ENCODE measurements around the gene SLC37A4.
"Not testable (repeated sequence)": the region's sequence is repeated elsewhere in the genome, so short reads cannot be mapped to it uniquely, and the experiment has no call there.

Gene SLC37A4

DNA sequence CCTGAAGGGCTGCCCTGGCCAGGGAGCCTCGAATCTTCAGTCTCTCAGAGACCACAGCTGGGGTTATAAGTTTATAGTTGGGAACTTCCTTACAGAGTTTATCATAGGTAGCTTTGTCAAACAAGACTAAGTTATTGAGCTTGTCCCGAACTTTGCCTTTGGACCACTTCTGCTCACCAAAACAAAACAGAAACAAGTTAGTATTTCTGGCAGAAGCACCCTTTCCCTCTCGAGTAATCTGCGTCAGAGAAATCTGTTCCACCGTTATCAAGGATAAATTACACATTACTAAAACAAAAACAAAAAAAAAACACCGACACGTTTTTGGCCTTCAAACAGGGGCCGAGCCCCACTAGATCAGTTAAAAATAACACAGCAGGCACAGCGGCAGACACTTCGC lies 13.3 kb downstream of the SLC37A4 start:
- DNase-seq (ENCODE audit: low spot score): not testable (repeated sequence)

DNA sequence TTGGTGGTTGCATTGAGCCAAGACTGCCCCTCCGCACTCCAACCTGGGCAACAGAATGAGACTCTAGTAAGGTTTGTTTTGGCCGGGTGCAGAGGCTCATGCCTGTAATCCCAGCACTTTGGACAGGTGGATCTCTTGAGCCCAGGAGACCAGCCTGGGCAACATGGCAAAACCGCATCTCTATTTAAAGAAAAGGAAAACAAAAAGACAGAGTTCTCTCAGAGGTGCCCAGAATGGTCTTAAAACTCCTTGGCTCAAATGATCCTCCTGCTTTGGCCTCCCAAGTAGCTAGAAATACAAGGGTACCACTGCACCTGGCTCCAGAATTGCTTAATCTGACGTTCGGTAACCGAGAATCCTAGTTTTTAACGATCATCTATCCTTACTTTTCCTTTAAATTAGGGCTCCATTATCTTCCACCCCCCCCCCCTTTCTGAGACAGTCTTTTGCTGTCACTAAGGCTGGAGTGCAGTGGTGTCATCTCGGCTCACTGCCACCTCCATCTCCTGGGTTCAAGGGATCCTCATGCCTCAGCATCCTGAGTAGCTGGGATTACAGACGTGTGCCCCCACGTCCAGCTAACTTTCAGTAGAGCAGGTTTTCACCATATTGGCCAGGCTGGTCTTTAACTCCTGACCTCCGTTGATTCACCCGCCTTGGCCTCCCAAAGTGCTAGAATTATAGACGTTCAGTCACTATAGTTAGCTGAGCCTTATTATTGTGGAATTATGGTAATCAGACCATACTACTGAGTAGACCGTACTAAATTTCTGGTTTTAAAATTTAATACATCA lies 14.3 kb downstream of the SLC37A4 start:
- no peak for DNase-seq (ENCODE audit: low spot score)

DNA sequence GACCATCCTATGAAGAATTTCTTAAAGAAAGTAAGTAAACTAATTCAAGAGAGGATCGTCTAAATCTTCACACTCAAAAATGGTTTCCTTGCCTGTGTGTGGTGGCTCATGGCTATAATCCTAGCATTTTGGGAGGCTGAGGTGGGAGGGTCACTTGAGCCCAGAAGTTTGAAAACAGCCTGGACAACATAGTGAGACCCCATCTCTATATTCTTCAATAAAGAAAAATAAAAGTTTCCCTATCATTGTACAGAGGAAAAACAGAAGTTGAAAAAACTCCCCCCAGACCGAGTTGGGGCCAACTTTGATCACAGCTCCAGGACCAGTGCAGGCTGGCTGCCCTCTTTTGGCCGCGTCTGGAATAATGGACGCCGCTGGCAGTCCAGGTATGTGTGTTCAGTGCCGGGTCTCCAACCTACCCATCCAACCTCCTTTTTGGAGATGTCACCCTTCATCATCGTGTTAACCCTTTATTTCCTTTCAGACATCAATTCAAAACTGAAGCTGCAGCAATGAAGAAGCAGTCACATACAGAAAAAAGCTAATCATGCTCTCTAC lies 15.5 kb downstream of the SLC37A4 start:
- no peak for DNase-seq (ENCODE audit: low spot score)

DNA sequence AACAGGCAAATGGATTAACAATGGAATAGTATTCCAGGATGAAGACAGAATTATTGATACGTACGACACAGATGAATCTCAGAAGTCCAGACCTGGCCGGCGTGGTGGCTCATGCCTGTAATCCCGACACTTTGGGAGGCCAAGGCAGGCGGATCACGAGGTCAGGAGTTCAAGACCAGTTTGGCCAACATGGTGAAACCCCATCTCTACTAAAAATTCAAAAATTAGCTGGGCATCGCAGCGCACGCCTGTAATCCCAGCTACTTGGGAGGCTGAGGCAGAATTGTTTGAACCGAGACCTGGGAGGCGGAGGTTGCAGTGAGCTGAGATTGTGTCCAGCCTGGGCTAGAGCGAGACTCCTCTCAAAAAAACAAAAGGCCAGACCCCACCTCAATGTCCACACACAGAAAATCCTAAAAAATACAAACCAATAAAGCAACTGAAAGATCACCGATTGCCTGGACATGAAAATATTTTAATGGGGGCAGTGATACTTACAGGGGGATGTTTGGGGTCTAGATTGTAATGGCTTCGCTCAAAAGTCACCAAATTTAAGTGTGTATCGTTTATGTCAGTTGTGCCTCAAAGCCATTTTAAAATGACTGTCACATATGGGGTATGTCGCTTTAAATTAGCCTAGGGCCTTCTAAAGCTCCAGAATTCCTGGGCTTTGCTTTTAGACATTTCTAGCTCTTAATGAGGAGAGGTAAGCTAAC lies 16.3 kb downstream of the SLC37A4 start:
- no peak for DNase-seq (ENCODE audit: low spot score)

DNA sequence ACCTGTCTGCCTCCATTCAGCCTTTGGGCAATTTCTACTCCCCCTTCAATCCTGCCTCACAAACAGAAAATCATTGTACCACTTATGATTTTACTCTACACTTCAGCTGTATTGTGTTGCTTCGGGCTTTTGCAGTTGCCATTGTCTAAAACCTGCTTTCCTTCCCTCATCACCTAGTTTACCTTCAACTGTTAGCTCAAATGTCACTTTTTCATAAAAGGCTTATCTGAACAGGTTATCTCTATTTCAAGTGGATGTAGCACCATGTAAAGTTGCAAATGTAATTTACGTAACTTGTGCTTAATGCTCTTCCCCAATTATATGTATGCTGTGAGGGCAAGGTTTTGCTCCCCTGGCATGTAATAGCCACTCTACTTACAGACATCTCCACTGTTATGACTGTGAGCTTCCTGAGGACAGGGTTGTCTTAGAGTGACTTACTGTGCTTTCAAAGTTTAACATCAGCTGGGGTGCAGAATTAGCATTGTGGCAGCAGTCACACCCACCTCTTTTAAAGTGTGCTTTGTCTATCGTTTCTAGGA lies 18.0 kb downstream of the SLC37A4 start:
- DNase-seq (ENCODE audit: low spot score): no peak

DNA sequence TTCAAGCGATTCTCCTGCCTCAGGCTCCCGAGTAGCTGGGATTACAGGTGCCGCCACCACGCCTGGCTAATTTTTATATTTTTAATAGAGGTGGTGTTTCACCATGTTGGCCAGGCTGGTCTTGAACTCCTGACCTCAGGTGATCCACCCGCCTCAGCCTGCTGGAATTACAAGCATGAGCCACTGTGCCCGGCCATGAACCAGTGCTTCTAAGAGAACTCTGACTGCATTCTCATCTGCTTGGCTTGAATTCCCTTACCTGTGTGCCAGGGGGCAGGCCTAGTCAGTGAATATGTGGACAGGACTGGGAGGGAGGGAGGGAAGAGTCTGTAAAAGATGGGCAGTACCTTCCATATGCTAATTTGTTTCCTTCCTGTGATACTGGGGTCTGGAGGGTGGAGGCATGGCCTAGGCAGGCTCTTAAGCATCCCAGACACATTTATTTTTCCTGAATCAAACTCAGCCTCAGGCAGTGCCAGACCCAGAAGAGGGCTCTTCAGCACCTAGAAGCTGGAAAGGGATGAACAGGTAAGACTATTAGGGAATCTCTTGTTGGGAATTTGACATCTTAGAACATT lies 19.1 kb downstream of the SLC37A4 start:
- DNase-seq (ENCODE audit: low spot score): no peak

DNA sequence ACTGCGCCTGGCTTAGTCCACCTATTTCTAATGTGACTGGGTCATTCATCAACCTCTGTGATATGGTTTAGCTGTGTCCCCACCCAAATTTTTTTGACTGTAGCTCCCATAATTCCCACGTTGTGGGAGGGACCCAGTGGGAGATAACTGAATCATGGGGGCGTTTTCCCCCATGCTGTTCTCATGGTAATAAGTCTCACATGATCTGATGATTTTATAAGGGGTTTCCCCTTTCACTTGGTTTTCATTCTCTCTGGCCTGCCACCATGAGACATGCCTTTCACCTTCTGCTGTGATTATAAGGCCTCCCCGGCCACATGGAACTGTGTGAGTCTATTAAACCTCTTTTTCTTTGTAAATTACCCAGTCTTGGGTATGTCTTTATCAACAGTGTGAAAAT lies 24.0 kb downstream of the SLC37A4 start:
- DNase-seq (ENCODE audit: low spot score): no peak

DNA sequence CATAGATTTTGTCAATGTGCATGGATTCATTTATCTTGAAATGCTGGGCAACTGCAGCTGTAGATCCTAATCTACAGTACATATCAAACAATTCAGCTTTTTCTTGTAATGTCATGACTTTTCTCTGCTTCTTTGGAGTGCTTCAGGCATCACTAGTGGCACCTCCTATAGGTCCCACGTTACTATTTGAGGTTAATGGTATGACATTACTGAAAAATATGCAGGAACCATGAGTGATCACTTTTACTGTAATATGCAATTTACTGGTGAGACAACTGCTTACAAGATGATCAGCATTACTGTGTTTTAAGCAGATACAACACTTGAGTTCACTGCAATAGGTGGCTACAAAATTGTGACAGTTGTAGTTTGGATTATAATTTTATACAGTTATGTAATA lies 29.8 kb downstream of the SLC37A4 start:
- no peak for DNase-seq (ENCODE audit: low spot score)

DNA sequence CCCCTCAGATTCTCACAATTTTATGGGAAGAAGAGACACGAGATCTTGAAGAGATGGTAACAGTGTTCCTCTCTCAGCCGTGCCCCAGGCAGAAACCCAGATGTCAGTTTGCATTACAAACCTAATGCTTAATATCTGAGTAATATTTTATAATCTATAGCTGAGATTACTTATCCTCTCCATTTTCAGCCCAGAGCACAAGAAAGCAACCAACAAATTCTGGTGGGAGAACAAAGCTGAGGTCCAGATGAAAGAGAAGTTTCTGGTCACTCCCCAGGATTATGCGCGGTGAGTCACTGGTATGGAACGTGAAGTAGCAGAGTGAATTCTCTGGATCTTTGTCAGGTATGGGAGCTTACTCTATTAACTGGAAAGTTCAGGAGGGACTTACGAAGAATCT lies 31.9 kb downstream of the SLC37A4 start:
- peak; percentile 59 for DNase-seq (ENCODE audit: low spot score)

DNA sequence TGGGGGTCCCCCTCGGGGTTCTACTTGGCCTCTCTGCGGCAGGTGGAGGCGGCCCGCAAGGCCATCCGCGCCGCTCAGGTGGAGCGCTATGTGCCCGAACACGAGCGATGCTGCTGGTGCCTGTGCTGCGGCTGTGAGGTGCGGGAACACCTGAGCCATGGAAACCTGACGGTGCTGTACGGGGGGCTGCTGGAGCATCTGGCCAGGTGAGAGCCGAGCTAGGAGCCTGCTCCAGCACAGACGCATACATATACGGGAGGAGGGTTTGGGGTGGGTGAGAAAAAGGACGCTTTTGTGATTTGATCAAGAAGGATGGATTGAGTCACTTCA lies 32.3 kb downstream of the SLC37A4 start:
- no peak for DNase-seq (ENCODE audit: low spot score)

DNA sequence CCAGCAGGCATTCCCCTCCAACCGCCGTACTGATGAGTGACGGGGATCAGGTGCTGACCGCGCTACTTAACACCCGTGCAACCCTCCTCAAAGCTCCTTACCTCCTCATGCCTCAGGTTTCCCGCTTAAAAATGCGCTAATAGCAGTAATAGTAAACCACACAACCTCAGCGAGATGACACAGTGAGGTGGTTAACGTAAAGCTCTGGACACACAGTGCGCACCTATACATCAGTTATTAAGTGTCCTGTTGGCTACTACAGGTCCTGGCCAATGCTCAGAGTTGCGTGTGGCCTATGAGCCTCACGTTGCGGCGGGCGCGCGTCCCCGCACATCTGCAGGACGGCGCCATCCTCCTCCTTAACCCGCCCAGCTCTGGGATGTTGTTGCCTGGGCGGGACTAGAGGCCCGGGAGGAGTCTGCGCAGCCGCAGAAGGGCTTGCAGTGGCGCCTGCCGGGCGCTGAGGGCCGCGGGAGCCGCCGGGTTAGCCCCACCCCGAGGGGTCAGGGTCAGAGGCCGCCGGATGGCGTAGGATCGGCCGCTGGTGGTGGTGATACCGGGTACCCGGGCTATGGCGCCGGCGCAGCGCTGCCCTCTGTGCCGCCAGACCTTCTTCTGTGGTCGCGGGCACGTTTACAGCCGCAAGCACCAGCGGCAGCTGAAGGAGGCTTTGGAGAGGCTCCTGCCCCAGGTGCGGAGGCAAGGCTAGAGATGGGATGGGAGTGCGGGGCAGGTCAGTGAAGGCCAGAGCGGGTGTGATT lies 32.9 kb downstream of the SLC37A4 start, which contains the start of gene CENATAC:
TSS of gene CENATAC (plus strand) at position 512 of the 761 bp plus-strand sequence. CDS start at position 572, 60 bp downstream.
- DNase-seq (ENCODE audit: low spot score): peak; percentile 100

DNA sequence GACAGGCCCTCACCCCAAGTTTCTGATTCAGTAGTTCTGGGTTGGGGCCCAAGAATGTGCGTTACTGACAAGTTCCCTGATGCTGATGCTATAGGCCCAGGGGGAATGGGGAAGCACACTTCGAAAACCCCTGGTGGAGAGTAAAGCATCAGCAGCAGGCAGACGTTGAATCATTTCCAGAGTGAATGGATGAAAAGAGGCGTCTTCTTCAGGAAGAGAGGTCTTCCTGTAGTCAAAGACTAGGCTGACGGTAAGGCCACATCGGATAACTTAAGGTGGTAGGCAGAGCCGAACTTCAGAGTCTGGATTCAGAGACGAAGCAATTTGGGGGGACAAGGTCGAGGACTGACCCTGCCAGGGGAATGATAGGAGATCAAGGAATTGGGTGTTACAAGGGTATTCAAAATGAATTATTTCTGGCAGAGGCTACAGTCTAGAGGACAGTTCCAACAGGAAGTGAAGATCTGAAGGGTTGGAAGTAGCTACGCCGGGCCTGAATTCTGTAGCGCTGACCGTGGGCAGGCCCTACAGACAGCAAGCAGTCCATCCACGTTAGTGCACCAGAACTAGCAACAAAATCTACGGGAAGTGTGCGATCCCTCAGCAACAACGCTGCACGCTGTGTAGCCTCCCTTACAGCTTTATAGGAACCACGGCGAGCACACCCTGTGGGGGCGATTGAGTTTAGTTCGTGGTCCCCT lies 33.6 kb downstream of the SLC37A4 start:
- peak; percentile 50 for DNase-seq (ENCODE audit: low spot score)

DNA sequence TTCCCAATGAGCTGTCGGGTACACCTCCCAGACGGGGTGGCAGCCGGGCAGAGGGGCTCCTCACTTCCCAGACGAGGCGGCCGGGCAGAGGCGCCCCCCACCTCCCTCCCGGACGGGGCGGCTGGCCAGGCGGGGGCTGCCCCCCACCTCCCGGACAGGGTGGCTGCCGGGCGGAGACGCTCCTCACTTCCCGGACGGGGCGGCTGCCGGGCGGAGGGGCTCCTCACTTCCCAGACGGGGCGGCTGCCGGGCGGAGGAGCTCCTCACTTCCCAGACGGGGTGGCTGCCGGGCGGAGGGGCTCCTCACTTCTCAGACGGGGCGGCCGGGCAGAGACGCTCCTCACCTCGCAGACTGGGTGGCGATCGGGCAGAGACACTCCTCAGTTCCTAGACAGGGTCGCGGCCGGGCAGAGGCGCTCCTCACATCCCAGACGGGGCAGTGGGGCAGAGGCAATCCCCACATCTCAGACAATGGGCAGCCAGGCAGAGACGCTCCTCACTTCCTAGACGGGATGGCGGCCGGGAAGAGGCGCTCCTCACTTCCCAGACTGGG lies 39.1 kb downstream of the SLC37A4 start:
- DNase-seq (ENCODE audit: low spot score): not testable (repeated sequence)

DNA sequence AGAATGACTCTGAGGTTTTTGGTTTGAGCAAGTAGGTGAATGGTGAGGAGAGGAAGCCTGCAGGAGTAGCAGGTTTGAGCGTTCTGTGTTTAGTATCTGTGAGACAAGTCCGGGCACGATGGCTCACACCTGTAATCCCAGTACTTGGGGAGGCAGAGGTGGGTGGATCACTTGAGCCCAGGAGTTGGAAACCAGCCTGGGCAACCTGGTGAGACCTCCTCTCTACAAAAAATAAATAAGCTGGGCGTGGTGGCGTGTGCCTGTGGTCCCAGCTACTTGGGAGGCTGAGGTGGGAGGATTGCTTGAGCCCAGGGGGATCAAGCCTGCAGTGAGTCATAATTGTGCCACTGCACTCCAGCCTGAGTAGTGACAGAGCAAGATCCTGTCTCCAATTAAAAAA lies 42.4 kb downstream of the SLC37A4 start:
- DNase-seq (ENCODE audit: low spot score): no peak

DNA sequence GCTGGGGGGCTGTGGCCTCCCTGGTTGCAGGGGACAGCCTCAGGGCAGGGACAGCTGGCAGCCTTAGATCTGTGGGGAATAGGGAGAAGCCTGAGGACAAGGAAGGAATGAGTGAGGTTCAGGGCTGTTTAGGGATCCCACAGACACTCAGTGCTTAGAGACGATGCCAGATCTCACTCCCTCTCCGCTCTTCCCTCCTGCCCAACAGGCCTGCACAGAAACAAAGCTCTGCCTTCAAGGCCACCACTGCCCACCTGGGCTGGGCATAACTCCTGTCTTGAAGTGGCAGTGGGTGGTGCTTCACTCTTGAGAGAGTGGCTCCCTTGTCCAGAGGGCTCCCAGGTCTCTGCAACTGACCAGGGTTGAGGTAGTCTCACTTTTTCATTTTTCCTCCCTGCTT lies 45.9 kb downstream of the SLC37A4 start:
- no peak for DNase-seq (ENCODE audit: low spot score)

DNA sequence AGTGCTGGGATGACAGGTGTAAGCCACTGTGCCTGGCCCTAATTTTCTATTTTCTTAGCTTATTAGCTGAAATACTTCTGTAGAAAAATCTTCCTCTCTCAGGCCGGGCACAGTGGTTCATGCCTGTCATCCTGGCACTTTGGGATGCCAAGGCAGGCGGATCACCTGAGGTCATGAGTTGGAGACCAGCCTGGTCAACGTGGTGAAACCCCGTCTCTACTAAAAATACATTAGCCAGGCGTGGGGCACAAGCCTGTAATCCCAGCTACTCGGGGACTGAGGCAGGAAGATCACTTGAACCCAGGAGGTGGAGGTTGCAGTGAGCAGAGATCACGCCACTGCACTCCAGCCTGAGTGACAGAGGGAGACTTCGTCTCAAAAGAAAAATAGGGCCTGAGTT lies 46.3 kb downstream of the SLC37A4 start:
- not testable (repeated sequence) for DNase-seq (ENCODE audit: low spot score)

DNA sequence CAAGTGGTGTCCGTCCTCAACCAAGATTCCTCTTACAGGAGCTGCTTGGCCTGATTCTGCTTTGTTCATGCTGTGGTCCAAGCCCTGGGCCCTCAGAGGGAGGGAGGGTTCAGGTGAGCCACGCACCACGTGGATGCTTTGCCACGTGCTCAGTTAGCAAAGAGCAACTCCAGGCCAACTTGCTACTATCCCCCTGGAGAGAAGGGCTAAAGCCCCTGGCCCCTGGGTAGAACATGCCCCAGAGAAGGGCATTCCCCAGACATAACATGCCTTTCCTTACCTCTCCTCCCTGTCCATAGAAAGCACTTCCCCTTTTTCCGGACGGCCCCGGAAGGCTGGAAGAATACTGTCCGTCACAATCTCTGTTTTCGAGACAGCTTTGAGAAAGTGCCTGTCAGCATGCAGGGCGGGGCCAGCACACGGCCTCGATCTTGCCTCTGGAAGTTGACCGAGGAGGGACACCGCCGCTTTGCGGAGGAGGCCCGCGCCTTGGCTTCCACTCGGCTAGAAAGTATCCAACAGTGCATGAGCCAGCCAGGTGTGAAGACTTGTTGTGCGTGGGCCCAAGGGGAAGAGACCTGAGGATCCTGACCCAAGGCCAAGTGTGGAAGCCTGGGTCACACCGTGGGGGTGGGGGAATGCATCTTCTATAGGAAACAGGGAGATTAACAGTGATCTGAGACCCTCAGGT lies 50.3 kb downstream of the SLC37A4 start:
- peak; percentile 48 for DNase-seq (ENCODE audit: low spot score)

DNA sequence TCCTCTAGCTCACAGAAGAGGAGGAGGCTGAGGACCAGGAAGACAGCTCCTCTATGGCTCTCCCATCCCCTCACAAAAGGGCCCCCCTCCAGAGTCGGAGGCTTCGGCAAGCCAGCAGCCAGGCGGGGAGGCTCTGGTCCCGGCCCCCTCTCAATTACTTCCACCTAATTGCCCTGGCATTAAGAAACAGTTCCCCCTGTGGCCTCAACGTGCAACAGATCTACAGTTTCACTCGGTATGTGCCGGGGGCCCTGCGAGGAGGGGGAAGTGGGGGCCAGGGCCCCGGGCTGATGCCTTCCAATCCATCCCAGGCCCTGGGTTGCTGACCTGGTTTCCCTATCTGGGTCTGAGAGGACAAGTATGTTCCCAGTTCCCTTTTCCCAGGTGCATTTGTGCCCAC lies 51.2 kb downstream of the SLC37A4 start:
- no peak for DNase-seq (ENCODE audit: low spot score)

DNA sequence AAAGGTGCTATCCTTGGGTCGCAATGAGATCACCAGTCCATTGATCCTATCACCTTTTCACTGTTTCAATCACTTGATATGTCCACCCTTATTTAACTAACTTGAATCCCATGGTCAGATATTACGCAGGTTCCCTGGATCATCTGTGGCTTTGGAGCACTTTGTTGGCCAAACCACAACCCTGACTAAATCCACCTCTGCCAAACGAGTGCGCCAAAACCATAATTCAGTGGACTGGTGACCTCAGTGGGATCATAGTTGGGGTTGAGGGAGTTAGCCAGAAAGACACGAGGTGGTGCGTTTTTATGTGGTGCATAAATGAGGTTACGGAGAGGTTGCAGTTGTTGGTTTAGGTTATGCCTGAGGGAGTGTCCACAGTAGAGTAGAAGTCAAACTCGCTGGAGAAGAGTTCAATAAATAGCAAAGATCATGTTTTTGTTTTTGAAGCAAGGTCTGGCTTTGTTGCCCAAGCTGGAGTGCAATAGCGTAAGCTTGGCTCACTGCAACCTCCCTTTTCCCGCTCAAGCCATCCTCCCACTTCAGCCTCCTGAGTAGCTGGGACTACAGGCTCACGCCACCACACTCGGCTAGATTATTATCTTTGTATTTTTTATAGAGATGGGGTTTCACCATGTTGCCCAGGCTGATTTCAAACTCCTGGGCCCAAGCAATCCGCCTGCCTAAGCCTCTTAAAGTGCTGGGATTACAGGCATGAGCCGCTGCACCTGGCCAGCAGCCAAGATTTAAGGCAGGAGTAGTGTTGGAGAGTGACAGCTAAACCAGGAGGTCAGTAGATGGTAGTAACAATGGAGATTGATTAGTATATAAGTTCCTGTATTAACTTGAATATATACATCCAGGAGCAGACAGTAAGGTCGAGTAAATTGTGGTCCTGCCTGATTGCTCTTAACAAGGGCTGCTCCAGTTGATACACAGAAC lies 54.6 kb downstream of the SLC37A4 start:
- DNase-seq (ENCODE audit: low spot score): no peak
